Hematopoietic multipotent progenitor cell treated with erythropoietin and hydrocortisone succinate and interleukin-3 and kit ligand, for 15 days (in vitro differentiated cells): ENCODE measurements around the gene SMC3.
"Not testable (repeated sequence)": the region's sequence is repeated elsewhere in the genome, so short reads cannot be mapped to it uniquely, and the experiment has no call there.

Experiments used
- DNase-seq: peaks from one replicate; pipeline ENCODE4 v3.0.0-alpha.2; 2015; ENCODE audit warnings: low spot score

Gene SMC3

GRCh38 chr10:110625356-110625894 lies 57.9 kb downstream of the SMC3 start:
- DNase-seq, result no peak

GRCh38 chr10:110625951-110626855 lies 58.7 kb downstream of the SMC3 start:
- no peak for DNase-seq

GRCh38 chr10:110628161-110628560 lies 60.7 kb downstream of the SMC3 start:
- no peak for DNase-seq

GRCh38 chr10:110629680-110630191 lies 62.2 kb downstream of the SMC3 start:
- no peak for DNase-seq

- no peak for DNase-seq
These were observed 64.4 kb downstream of the SMC3 start for GRCh38 chr10:110631934-110632333.

GRCh38 chr10:110632591-110633215 lies 65.2 kb downstream of the SMC3 start:
- no peak for DNase-seq

GRCh38 chr10:110634527-110635209 lies 67.2 kb downstream of the SMC3 start:
- no peak for DNase-seq

GRCh38 chr10:110636572-110636931 lies 69.1 kb downstream of the SMC3 start:
- DNase-seq, result no peak

- DNase-seq, result no peak
These were observed 69.5 kb downstream of the SMC3 start for GRCh38 chr10:110636932-110637557.

GRCh38 chr10:110637558-110638053 lies 70.1 kb downstream of the SMC3 start:
- DNase-seq, result no peak

- no peak for DNase-seq
These were observed 70.8 kb downstream of the SMC3 start for GRCh38 chr10:110638319-110638718.

GRCh38 chr10:110639046-110639445 lies 71.6 kb downstream of the SMC3 start:
- not testable (repeated sequence) for DNase-seq

- DNase-seq, result not testable (repeated sequence)
These were observed 72.4 kb downstream of the SMC3 start for GRCh38 chr10:110639858-110640257.

- DNase-seq, result no peak
These were observed 73.8 kb downstream of the SMC3 start for GRCh38 chr10:110641256-110641655.

- no peak for DNase-seq
These were observed 74.9 kb downstream of the SMC3 start for GRCh38 chr10:110642204-110643034.

GRCh38 chr10:110643035-110643652 lies 75.6 kb downstream of the SMC3 start:
- no peak for DNase-seq

GRCh38 chr10:110643653-110644597 lies 76.4 kb downstream of the SMC3 start, which contains the start of gene RBM20:
Gene RBM20 (plus strand): TSS chr10:110644336. CDS start chr10:110644455, 119 bp downstream.
- no peak for DNase-seq

GRCh38 chr10:110644598-110645462 lies 77.3 kb downstream of the SMC3 start:
- no peak for DNase-seq
